Mammary epithelial cell (primary cell): ENCODE data around the gene DEFB128.

Source experiments
- CTCF ChIP-seq, 2 donors: IDR thresholded peaks in 1 of 2; conservative IDR thresholded peaks in 1 of 2; 2 replicates each; pipeline ENCODE4 v1.5.1; 2011 to 2012; ENCODE audit warnings: inconsistent platforms in 2 of 2, low read length in 2 of 2, mild to moderate bottlenecking in 2 of 2, control low read depth in 1 of 2, low read depth in 1 of 2; ENCODE audit not compliant: insufficient read depth in 1 of 2; ENCODE audit errors: extremely low read depth in 1 of 2
- EZH2 ChIP-seq: IDR thresholded peaks from 2 replicates; pipeline ENCODE4 v1.6.1; 2012; ENCODE audit warnings: low read length, inconsistent platforms, borderline replicate concordance

- TF ChIP-seq CTCF (conservative IDR thresholded peaks at IDR 0.05 in 1 of 2, IDR thresholded peaks at IDR 0.05 in 1 of 2; ENCODE audit: extremely low read depth in 1 of 2, insufficient read depth in 1 of 2, low read depth in 1 of 2, low read length in 2 of 2), result no peak
- no peak for TF ChIP-seq EZH2
Observed at GRCh38 chr20:187733-188132, 1.8 kb downstream of the DEFB128 start.
